H9 (cell line): ENCODE data around the gene ARHGAP26. TPM values are rescaled to one million over a fixed set of nuclear protein-coding genes. Genes with fewer than 3 reads are reported as not detected.

Experiments
- DNase-seq: peaks from one replicate; pipeline ENCODE4 v3.0.0-alpha.2; 2017
- H2AFZ ChIP-seq: one replicate; pipeline ENCODE4 v1.6.1; 2013; ENCODE audit warnings: mild to moderate bottlenecking, low read length, control low read depth, moderate library complexity
- H2AK5ac ChIP-seq: 2 replicates; pipeline ENCODE4 v1.6.1; 2013; ENCODE audit warnings: low read length, control low read depth, mixed read lengths; ENCODE audit not compliant: insufficient read length
- H2BK120ac ChIP-seq: one replicate; pipeline ENCODE4 v1.6.1; 2013; ENCODE audit warnings: low read depth, mild to moderate bottlenecking, low read length, control low read depth, inconsistent platforms; ENCODE audit not compliant: poor library complexity, severe bottlenecking
- H2BK12ac ChIP-seq: 2 replicates; pipeline ENCODE4 v1.6.1; 2013; ENCODE audit warnings: low read length, control low read depth, mixed read lengths, low read depth; ENCODE audit not compliant: insufficient read length
- H2BK15ac ChIP-seq: 2 replicates; pipeline ENCODE4 v1.6.1; 2013; ENCODE audit warnings: low read depth, low read length, control low read depth
- H2BK20ac ChIP-seq: one replicate; pipeline ENCODE4 v1.6.1; 2013; ENCODE audit warnings: low read depth, mild to moderate bottlenecking, low read length, control low read depth, inconsistent platforms; ENCODE audit not compliant: poor library complexity, severe bottlenecking
- H2BK5ac ChIP-seq: 2 replicates; pipeline ENCODE4 v1.6.1; 2013; ENCODE audit warnings: low read length, control low read depth, mixed read lengths; ENCODE audit not compliant: insufficient read length
- H3K14ac ChIP-seq: 2 replicates; pipeline ENCODE4 v1.6.1; 2013; ENCODE audit warnings: low read length, control low read depth; ENCODE audit not compliant: insufficient read depth
- H3K18ac ChIP-seq: 2 replicates; pipeline ENCODE4 v1.6.1; 2013; ENCODE audit warnings: low read depth, mild to moderate bottlenecking, mixed read lengths, low read length, control low read depth; ENCODE audit not compliant: insufficient read length
- H3K23ac ChIP-seq: 2 replicates; pipeline ENCODE4 v1.6.1; 2013; ENCODE audit warnings: low read length, control low read depth, mixed read lengths, low read depth; ENCODE audit not compliant: insufficient read length
- H3K23me2 ChIP-seq: 2 replicates; pipeline ENCODE4 v1.6.1; 2013; ENCODE audit warnings: low read depth, mild to moderate bottlenecking, mixed read lengths, low read length, control low read depth; ENCODE audit not compliant: insufficient read length, poor library complexity, severe bottlenecking
- H3K27ac ChIP-seq: 2 replicates; pipeline ENCODE4 v1.5.1; 2013; ENCODE audit warnings: low read length, control low read depth, mixed read lengths, low read depth; ENCODE audit not compliant: insufficient read length
- H3K27me3 ChIP-seq: 2 replicates; pipeline ENCODE4 v1.6.1; 2013; ENCODE audit warnings: low read length, control low read depth, inconsistent platforms; ENCODE audit not compliant: insufficient read depth
- H3K4ac ChIP-seq: 2 replicates; pipeline ENCODE4 v1.6.1; 2013; ENCODE audit warnings: low read depth, mild to moderate bottlenecking, control low read depth, inconsistent platforms, low read length, moderate library complexity
- H3K4me1 ChIP-seq: 2 replicates; pipeline ENCODE4 v1.6.1; 2013; ENCODE audit warnings: low read length, control low read depth, inconsistent platforms; ENCODE audit not compliant: insufficient read depth
- H3K4me2 ChIP-seq: 2 replicates; pipeline ENCODE4 v1.6.1; 2013; ENCODE audit warnings: low read length, control low read depth, mixed read lengths; ENCODE audit not compliant: insufficient read length, insufficient read depth
- H3K56ac ChIP-seq: 2 replicates; pipeline ENCODE4 v1.6.1; 2013; ENCODE audit warnings: low read depth, mild to moderate bottlenecking, mixed read lengths, low read length, control low read depth; ENCODE audit not compliant: insufficient read length
- H3K79me1 ChIP-seq: 2 replicates; pipeline ENCODE4 v1.6.1; 2013; ENCODE audit warnings: low read depth, mild to moderate bottlenecking, moderate library complexity, low read length, control low read depth, inconsistent platforms; ENCODE audit not compliant: insufficient read depth, poor library complexity, severe bottlenecking
- H3K79me2 ChIP-seq: 2 replicates; pipeline ENCODE4 v1.6.1; 2013; ENCODE audit warnings: low read length, control low read depth, inconsistent platforms; ENCODE audit not compliant: insufficient read depth
- H3K9ac ChIP-seq: 2 replicates; pipeline ENCODE4 v1.6.1; 2013; ENCODE audit warnings: low read length, control low read depth, mixed read lengths; ENCODE audit not compliant: insufficient read length; ENCODE audit errors: extremely low read depth
- H3K9me3 ChIP-seq: one replicate; pipeline ENCODE4 v1.6.1; 2013; ENCODE audit warnings: low read depth, low read length, inconsistent platforms; ENCODE audit not compliant: control insufficient read depth
- H3T11ph ChIP-seq: one replicate; pipeline ENCODE4 v1.6.1; 2013; ENCODE audit warnings: mild to moderate bottlenecking, low read length, control low read depth, inconsistent platforms
- H4K20me1 ChIP-seq: one replicate; pipeline ENCODE4 v1.6.1; 2013; ENCODE audit not compliant: control insufficient read depth, insufficient read length, insufficient read depth
- H4K5ac ChIP-seq: 2 replicates; pipeline ENCODE4 v1.6.1; 2013; ENCODE audit warnings: low read depth, mild to moderate bottlenecking, mixed read lengths, low read length, control low read depth; ENCODE audit not compliant: insufficient read length
- H4K8ac ChIP-seq: replicated peaks from 2 replicates; pipeline ENCODE4 v1.6.1; 2013; ENCODE audit warnings: low read length, control low read depth, mixed read lengths, low read depth; ENCODE audit not compliant: insufficient read length
- H4K91ac ChIP-seq: 2 replicates; pipeline ENCODE4 v1.6.1; 2013; ENCODE audit warnings: low read depth, mild to moderate bottlenecking, moderate library complexity, mixed read lengths, low read length, control low read depth; ENCODE audit not compliant: insufficient read length
- H3K27ac Mint-ChIP-seq, 3 experiments: 2 replicates in 2 of 3; 3 replicates in 1 of 3; pipeline ENCODE4 v1.8.0; 2020 to 2021; ENCODE audit warnings: mixed read lengths in 3 of 3, mild to moderate bottlenecking in 1 of 3, moderate library complexity in 1 of 3
- H3K27me3 Mint-ChIP-seq: 2 replicates; pipeline ENCODE4 v1.8.0; 2021; ENCODE audit warnings: low read depth, mild to moderate bottlenecking, moderate library complexity, mixed read lengths
- H3K36me3 Mint-ChIP-seq, 3 experiments: 2 replicates in 2 of 3; 3 replicates in 1 of 3; pipeline ENCODE4 v1.8.0; 2020 to 2021; ENCODE audit warnings: low read depth in 3 of 3, mixed read lengths in 3 of 3; ENCODE audit not compliant: insufficient read depth in 1 of 3
- H3K4me1 Mint-ChIP-seq, 2 experiments: 2 replicates each; pipeline ENCODE4 v1.8.0; 2020; ENCODE audit warnings: mixed read lengths in 2 of 2
- H3K4me3 Mint-ChIP-seq, 2 experiments: 2 replicates in 1 of 2; 3 replicates in 1 of 2; pipeline ENCODE4 v1.8.0; 2020 to 2021; ENCODE audit warnings: mild to moderate bottlenecking in 2 of 2, mixed read lengths in 2 of 2, moderate library complexity in 1 of 2
- H3K9me3 Mint-ChIP-seq, 2 experiments: 2 replicates in 1 of 2; 3 replicates in 1 of 2; pipeline ENCODE4 v1.8.0; 2020; ENCODE audit warnings: mild to moderate bottlenecking in 2 of 2, mixed read lengths in 2 of 2, moderate library complexity in 1 of 2
- WGBS: extraction: QIAGEN DNeasy Blood & Tissue Kit; methylation state at CpG from one replicate; pipeline ENCODE4 v1.1.7; 2013; ENCODE audit warnings: missing lambda C conversion rate, low lambda C conversion rate, mixed read lengths; ENCODE audit not compliant: insufficient read length; ENCODE audit errors: extremely low coverage; 5-methylcytosine and 5-hydroxymethylcytosine counted together
- total RNA-seq: library from RNA; stranded (reverse); gene quantifications from 2 replicates; pipeline ENCODE4 v1.2.1, GENCODE V29; 2021
- TF ChIP-seq, protein P1 (sequence below): fragments of 200-600 bp; sonication (generic); conservative IDR thresholded peaks from 3 replicates; pipeline ENCODE4 v1.8.0; 2021; ENCODE audit warnings: antibody characterized with exemption, mild to moderate bottlenecking

ARHGAP26 gene
- total RNA-seq, 1 experiment from 2014 or later, result 13.8 TPM

DNA sequence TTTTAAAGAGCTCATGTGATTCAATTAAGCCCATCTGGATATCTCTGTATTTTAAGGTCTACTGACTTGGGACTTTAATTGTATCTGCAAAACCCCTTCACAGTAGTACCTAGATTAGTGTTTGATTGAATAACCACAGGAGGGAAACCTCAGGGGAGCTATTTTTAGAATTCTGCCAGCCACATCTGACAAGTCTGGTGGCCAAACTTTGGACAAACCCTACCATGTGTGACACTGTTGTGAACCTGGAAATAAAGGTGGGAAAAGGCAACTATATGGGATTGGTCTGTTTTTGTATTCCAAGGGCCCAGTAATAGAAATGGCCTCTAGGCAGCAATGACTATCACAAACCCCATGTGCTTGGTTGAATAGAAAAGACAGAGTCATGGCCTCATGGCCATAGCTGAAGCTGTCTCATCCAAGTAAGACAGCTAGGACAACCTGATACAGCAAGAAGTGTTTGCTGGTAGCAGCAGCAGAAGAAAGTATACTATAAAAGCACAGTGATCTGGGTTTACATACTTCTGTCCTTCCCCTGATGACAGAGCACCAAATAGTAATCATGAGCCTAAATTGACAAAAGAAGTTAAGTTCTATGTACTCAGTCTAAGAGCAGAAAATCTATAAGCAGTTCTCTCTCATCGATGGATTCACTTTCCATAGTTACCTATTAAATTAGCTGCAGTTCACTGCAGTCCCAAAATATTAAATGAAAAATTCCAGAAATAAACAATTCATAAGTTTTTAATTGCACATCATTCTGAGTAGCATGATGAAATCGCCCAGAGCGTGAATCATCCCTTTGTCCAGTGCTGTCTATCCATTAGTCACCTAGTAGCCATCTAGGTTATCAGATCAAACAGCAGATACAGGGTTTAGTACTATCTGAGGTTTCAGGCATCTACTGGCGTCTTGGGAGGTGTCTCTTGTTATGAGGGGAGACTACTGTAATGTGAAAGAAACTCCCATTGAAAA, 189.8 kb downstream of the ARHGAP26 start:
- H3K9ac ChIP-seq, result no peak overlapping the region

More for the DNA sequence above, 189.8 kb downstream of the ARHGAP26 start:
- Histone ChIP-seq H3K79me1 (no peaks in the 10 kb centered on the region), H2AK5ac (no peak overlapping the region), H3K4me1 (no peaks in the 10 kb centered on the region), H3K79me2 (no peaks in the 10 kb centered on the region), H4K5ac (no peak overlapping the region), H3K56ac (no peak overlapping the region), H3K9me3 (no peaks in the 10 kb centered on the region), H3K18ac (no peak overlapping the region), H2BK120ac (no peak overlapping the region), H3K23me2 (no peaks in the 10 kb centered on the region), H4K8ac (no peak overlapping the region), H3K27me3 (no peaks in the 10 kb centered on the region), H3K4me2 (no peak overlapping the region), H3K14ac (no peak overlapping the region), H2BK20ac (no peak overlapping the region), H2BK5ac (no peak overlapping the region), H3T11ph (no peak overlapping the region), H4K91ac (no peak overlapping the region), H2BK12ac (no peak overlapping the region), H2AFZ (no peak overlapping the region), H3K27ac (no peak overlapping the region), H4K20me1 (no peaks in the 10 kb centered on the region), H3K23ac (no peak overlapping the region), H2BK15ac (no peak overlapping the region), H3K4ac (no peak overlapping the region)
- WGBS, result no CpG with 5 or more reads among the region's 4 CpGs
- no peak for DNase-seq
- Mint-ChIP-seq H3K9me3 (peaks cover 5% of the 10 kb centered on the region in 2 experiments; a peak in 4 of 5 replicates), H3K27me3 (no peaks in the 10 kb centered on the region), H3K27ac (no peak overlapping the region), H3K4me1 (peaks cover 3 to 6% of the 10 kb centered on the region in 2 experiments; a peak in 3 of 4 replicates), H3K36me3 (peaks cover 0 to 14% (median 9%) of the 10 kb centered on the region in 3 experiments; a peak in 5 of 7 replicates), H3K4me3 (no peak overlapping the region)
- TF ChIP-seq, protein P1, sequence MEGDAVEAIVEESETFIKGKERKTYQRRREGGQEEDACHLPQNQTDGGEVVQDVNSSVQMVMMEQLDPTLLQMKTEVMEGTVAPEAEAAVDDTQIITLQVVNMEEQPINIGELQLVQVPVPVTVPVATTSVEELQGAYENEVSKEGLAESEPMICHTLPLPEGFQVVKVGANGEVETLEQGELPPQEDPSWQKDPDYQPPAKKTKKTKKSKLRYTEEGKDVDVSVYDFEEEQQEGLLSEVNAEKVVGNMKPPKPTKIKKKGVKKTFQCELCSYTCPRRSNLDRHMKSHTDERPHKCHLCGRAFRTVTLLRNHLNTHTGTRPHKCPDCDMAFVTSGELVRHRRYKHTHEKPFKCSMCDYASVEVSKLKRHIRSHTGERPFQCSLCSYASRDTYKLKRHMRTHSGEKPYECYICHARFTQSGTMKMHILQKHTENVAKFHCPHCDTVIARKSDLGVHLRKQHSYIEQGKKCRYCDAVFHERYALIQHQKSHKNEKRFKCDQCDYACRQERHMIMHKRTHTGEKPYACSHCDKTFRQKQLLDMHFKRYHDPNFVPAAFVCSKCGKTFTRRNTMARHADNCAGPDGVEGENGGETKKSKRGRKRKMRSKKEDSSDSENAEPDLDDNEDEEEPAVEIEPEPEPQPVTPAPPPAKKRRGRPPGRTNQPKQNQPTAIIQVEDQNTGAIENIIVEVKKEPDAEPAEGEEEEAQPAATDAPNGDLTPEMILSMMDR, result no peak
